Psoas muscle (tissue), 8 donors: Measurements from ENCODE around the gene PWWP2B. TPM values are rescaled to one million over a fixed set of nuclear protein-coding genes. Genes with fewer than 3 reads are reported as not detected.

Experiments
- ATAC-seq, 4 donors: fragments of 200-7000 bp; cut with Tn5 transposase; one replicate each; pipeline ENCODE4 v1.9.1; 2020; ENCODE audit warnings: moderate library complexity in 3 of 4, mild to moderate bottlenecking in 2 of 4
- DNase-seq, 2 donors: peaks; one replicate each; pipeline ENCODE4 v3.0.0-alpha.2; 2020
- H3K27ac ChIP-seq: fragments of 200-600 bp; one replicate; pipeline ENCODE4 v1.8.0; 2022
- H3K27me3 ChIP-seq, 3 donors: fragments of 200-600 bp in 1 of 3; one replicate each; pipeline versions ENCODE4 v1.6.1 to v1.8.0; 2013 to 2022; ENCODE audit warnings: low read length in 2 of 3, mild to moderate bottlenecking in 2 of 3, moderate library complexity in 1 of 3; ENCODE audit not compliant: insufficient read depth in 3 of 3
- H3K36me3 ChIP-seq, 2 donors: fragments of 200-600 bp in 1 of 2; one replicate each; pipeline versions ENCODE4 v1.6.1 to v1.8.0; 2013 to 2022; ENCODE audit warnings: low read depth in 1 of 2, mild to moderate bottlenecking in 1 of 2, moderate library complexity in 1 of 2; ENCODE audit not compliant: insufficient read depth in 1 of 2
- H3K4me1 ChIP-seq: fragments of 200-600 bp; one replicate; pipeline ENCODE4 v1.8.0; 2022
- H3K4me3 ChIP-seq: fragments of 200-600 bp; one replicate; pipeline ENCODE4 v1.8.0; 2022; ENCODE audit warnings: mild to moderate bottlenecking
- H3K9me3 ChIP-seq: fragments of 200-600 bp; one replicate; pipeline ENCODE4 v1.8.0; 2022
- CTCF ChIP-seq: fragments of 200-600 bp; IDR thresholded peaks from one replicate; pipeline ENCODE4 v1.8.0; 2022; ENCODE audit warnings: antibody characterized with exemption
- WGBS, 3 donors: extraction: QIAGEN DNeasy Blood & Tissue Kit; methylation state at CpG; one replicate each; pipeline versions ENCODE4 v1.1.6 to v1.1.7; 2013; 5-methylcytosine and 5-hydroxymethylcytosine counted together
- intact Hi-C, 2 donors: fragments of 100-400 bp; cut with DNase I; formaldehyde crosslinking; loops; one replicate each; pipeline versions ENCODE4 v1.11.0 to v1.14.2; 2022
- long read RNA-seq, 2 donors: library from polyadenylated mRNA; unstranded; transcript quantifications; one replicate each; pipeline ENCODE4 v2.0.0, GENCODE V29; 2021
- polyA plus RNA-seq, 3 donors: library from polyadenylated mRNA; stranded (reverse); fragments of 200-250 nt; gene quantifications; one replicate each; pipeline ENCODE4 v1.2.3, GENCODE V29; 2013
- total RNA-seq, 4 donors: library from RNA; stranded (reverse); fragmentation: NEBNext Ultra II Directional in 2 of 4; extraction: Animal tissue kit (Norgen Biotek cat#: 25700) in 2 of 4; gene quantifications; one replicate each; pipeline versions ENCODE4 v1.2.1 to v1.2.4, GENCODE V29; 2021 to 2023
- donor health status: healthy with polysubstance abuse.
- donor health status: DM: no; HTN: no; CAD: no; lungs with moderate emphysema.
- donor health status: Bipolar disorder and iron deficiency.
- donor health status: healthy.
- donor health status: DM: yes; HTN: yes; CAD: no.
- donor health status: DM: no; HTN: no; CAD: no.
- donor health status: DM: no; HTN: no; CAD: no.
- donor health status: DM: yes; HTN: yes; CAD: no.

PWWP2B gene
- total RNA-seq (10 to 100 TPM; 14.5 to 25.0 (median 21.9) TPM), polyA plus RNA-seq (10 to 100 TPM; 18.6 to 35.2 (median 23.4) TPM)
- long read RNA-seq, donor 1, transcript PWWP2B-201 (3 exons, 2,651 nt) = major isoform, 50 of 76 reads
- long read RNA-seq, donor 1, partial matches to known transcripts = 14 of 76 reads
- long read RNA-seq, donor 1, other reads (novel, unspliced or antisense) = 10 of 76 reads
- long read RNA-seq, donor 2, transcript PWWP2B-202 (3 exons, 2,013 nt) = minor isoform, 5 of 149 reads
- long read RNA-seq, donor 2, transcript PWWP2B-201 (3 exons, 2,651 nt) = major isoform, 105 of 149 reads
- long read RNA-seq, donor 2, partial matches to known transcripts = 17 of 149 reads
- long read RNA-seq, donor 2, other reads (novel, unspliced or antisense) = 22 of 149 reads

GRCh38 chr10:132397036-132397541, at the start of gene PWWP2B:
TSS of gene PWWP2B (plus strand) at chr10:132397200. CDS start at chr10:132397227, 27 bp downstream.
- H3K4me1 ChIP-seq = peaks cover 45% of the 10 kb centered on the region
- DNase-seq (peak; percentile 69 to 79), ATAC-seq (peak in 3 of 4 donors; percentile 9 to 13 (median 10))
- WGBS, 3 donors = 0 to 2% (median 1%) methylated on average over 24 to 82 of the region's 86 CpGs
- H3K27me3 ChIP-seq = no peaks in the 10 kb centered on the region
- H3K27ac ChIP-seq = peak within 1 kb of the TSS; percentile 91
- H3K9me3 ChIP-seq = no peaks in the 10 kb centered on the region
- intact Hi-C loops = loop anchor here in 1 of 2 donors (2.0 to 10.0 kb wide), 2 partner anchors 52 to 238 kb away; no protein-coding TSS in a partner anchor
- no peak for TF ChIP-seq CTCF
- H3K36me3 ChIP-seq = no peaks in the 10 kb centered on the region
- peak within 1 kb of the TSS; percentile 75 for H3K4me3 ChIP-seq

DNA sequence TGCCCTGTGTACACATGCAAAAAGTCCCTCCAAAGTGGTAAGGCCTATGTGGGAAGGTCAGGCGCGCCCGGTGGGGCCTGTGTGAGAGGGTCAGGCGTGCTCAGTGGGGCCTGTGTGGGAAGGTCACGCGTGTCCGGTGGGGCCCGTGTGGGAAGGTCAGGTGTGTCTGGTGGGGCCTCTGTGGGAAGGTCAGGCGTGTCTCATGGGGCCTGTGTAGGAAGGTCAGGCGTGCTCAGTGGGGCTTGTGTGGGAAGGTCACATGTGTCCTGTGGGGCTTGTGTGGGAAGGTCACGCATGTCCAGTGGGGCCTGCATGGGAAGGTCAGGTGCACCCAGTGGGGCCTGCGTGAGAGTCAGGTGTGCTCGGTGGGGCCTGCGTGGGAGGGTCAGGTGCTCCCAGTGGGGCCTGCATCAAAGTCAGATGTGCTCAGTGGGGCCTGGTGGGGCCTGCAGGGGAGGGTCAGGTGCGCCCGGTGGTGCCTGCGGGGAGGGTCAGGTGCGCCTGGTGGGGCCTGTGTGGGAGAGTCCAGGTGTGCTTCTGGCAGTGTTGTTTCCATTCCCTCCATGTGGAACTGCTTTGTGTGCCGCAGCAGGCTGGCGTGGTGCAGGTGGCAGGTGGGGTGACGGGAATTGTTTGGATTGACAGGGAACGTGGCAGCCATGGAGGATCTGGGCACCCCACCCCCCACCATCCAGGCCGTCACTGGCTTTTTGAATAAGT, 49.6 kb upstream of the PWWP2B start:
- ATAC-seq = no peak
- intact Hi-C loops = no loop called here

GRCh38 chr10:132347931-132348267, 49.1 kb upstream of the PWWP2B start:
- DNase-seq (no peak), ATAC-seq (no peak)
- no peak for TF ChIP-seq CTCF
- Histone ChIP-seq H3K36me3 (peaks cover 0 to 11% of the 10 kb centered on the region in 2 donors), H3K27me3 (no peaks in the 10 kb centered on the region), H3K4me1 (no peaks in the 10 kb centered on the region), H3K4me3 (no peak overlapping the region), H3K9me3 (no peaks in the 10 kb centered on the region), H3K27ac (no peak overlapping the region)
- 82 to 92% (median 82%) methylated on average over 13 of the region's 13 CpGs for WGBS, 3 donors
- intact Hi-C loops = no loop called here

More for the DNA sequence above, 49.6 kb upstream of the PWWP2B start:
- no peak for TF ChIP-seq CTCF
- H3K4me3 ChIP-seq = no peak overlapping the region
- DNase-seq = no peak
- no peak overlapping the region for H3K27ac ChIP-seq
- no peaks in the 10 kb centered on the region for H3K9me3 ChIP-seq
- 93 to 96% (median 95%) methylated on average over 23 of the region's 23 CpGs for WGBS, 3 donors
- no peaks in the 10 kb centered on the region for H3K4me1 ChIP-seq
- H3K27me3 ChIP-seq = no peaks in the 10 kb centered on the region
- H3K36me3 ChIP-seq = peaks cover 0 to 12% of the 10 kb centered on the region in 2 donors

- H3K36me3 ChIP-seq = peaks cover 0 to 2% of the 10 kb centered on the region in 2 donors
- H3K27ac ChIP-seq = no peak overlapping the region
- no peak for TF ChIP-seq CTCF
- no peaks in the 10 kb centered on the region for H3K27me3 ChIP-seq
- H3K4me3 ChIP-seq = no peak overlapping the region
- intact Hi-C loops = loop anchor here in 1 of 2 donors (5.0 kb wide), 1 partner anchor 42 kb away; the partner anchor contains the start of gene STK32C
- no peaks in the 10 kb centered on the region for H3K4me1 ChIP-seq
- ATAC-seq = no peak
- WGBS, 3 donors = 87 to 93% (median 88%) methylated on average over 6 of the region's 6 CpGs
- DNase-seq = peak in 1 of 2 donors; percentile 33
- H3K9me3 ChIP-seq = no peaks in the 10 kb centered on the region
These were observed 47.2 kb upstream of the PWWP2B start for GRCh38 chr10:132349766-132350165.
